Stomach (tissue), 9 donors: ENCODE data around the gene RGMB. TPM values are rescaled to one million over a fixed set of nuclear protein-coding genes. Genes with fewer than 3 reads are reported as not detected.

Experiments
- DNase-seq, 2 donors: peaks; one replicate each; pipeline versions ENCODE4 v3.0.0 to v3.0.0-alpha.2; 2013 to 2019
- H3K27ac ChIP-seq, 5 donors: fragments of 200-600 bp in 4 of 5; sonication (generic) in 4 of 5; one replicate each; pipeline ENCODE4 v1.5.1; 2013 to 2019; ENCODE audit warnings: mild to moderate bottlenecking in 1 of 5, moderate library complexity in 1 of 5
- H3K27me3 ChIP-seq, 3 donors: fragments of 200-600 bp; sonication (generic); one replicate each; pipeline ENCODE4 v1.5.1; 2017 to 2019; ENCODE audit warnings: mixed run types in 1 of 3
- H3K36me3 ChIP-seq, 4 donors: fragments of 200-600 bp; sonication (generic); 1 replicate in 3 of 4; 2 replicates in 1 of 4; pipeline ENCODE4 v1.5.1; 2016 to 2019
- H3K4me1 ChIP-seq, 4 donors: fragments of 200-600 bp; sonication (generic); one replicate each; pipeline ENCODE4 v1.5.1; 2016 to 2019
- H3K4me3 ChIP-seq, 4 donors: fragments of 200-600 bp; sonication (generic) in 3 of 4; one replicate each; pipeline ENCODE4 v1.5.1; 2016 to 2019; ENCODE audit warnings: mild to moderate bottlenecking in 1 of 4
- H3K9me3 ChIP-seq, 4 donors: fragments of 200-600 bp; sonication (generic); one replicate each; pipeline ENCODE4 v1.5.1; 2016 to 2019
- CTCF ChIP-seq, 7 experiments: fragments of 450-650 bp in 4 of 7; fragments of 200-600 bp in 3 of 7; sonication (generic) in 3 of 7; IDR thresholded peaks; one replicate each; pipeline ENCODE4 v1.5.1; 2016 to 2019; ENCODE audit warnings: antibody characterized with exemption in 7 of 7, control low read depth in 2 of 7, mild to moderate bottlenecking in 1 of 7
- EP300 ChIP-seq: sonication (generic); formaldehyde crosslinking; IDR thresholded peaks from one replicate; pipeline ENCODE4 v1.6.1; 2017; ENCODE audit warnings: antibody characterized with exemption
- POLR2A ChIP-seq, 4 donors: fragments of 450-650 bp; IDR thresholded peaks; one replicate each; pipeline ENCODE4 v1.6.1; 2016; ENCODE audit warnings: antibody characterized with exemption in 4 of 4, control low read depth in 2 of 4, mild to moderate bottlenecking in 1 of 4, moderate library complexity in 1 of 4
- POLR2AphosphoS5 ChIP-seq, 3 donors: sonication (generic); formaldehyde crosslinking; IDR thresholded peaks; one replicate each; pipeline ENCODE4 v1.6.1; 2016; ENCODE audit warnings: antibody characterized with exemption in 3 of 3
- WGBS, 5 donors: extraction: QIAGEN DNeasy Blood & Tissue Kit in 3 of 5; methylation state at CpG; one replicate each; pipeline versions ENCODE4 v1.1.5 to v1.1.7; 2013 to 2018; 5-methylcytosine and 5-hydroxymethylcytosine counted together
- intact Hi-C: fragments of 100-400 bp; cut with DNase I; formaldehyde crosslinking; loops from one replicate; pipeline ENCODE4 v1.15.1; 2023; ENCODE audit warnings: low total_unique reads
- polyA plus RNA-seq, 3 donors: library from polyadenylated mRNA; stranded (reverse); fragments of 200-250 nt; gene quantifications; one replicate each; pipeline ENCODE4 v1.2.3, GENCODE V29; 2013
- total RNA-seq, 5 donors: library from RNA; depleted of rRNA; stranded (reverse); fragments of >200 nt; gene quantifications; one replicate each; pipeline versions ENCODE4 v1.1.0 to v1.2.3, GENCODE V29; 2014 to 2016
- donor health status: healthy with polysubstance abuse.
- donor health status: Bipolar disorder and iron deficiency.
- donor health status: healthy.

RGMB gene
- total and polyA plus RNA-seq, 8 donors: 8.4 to 215 (median 50.1) TPM

DNA sequence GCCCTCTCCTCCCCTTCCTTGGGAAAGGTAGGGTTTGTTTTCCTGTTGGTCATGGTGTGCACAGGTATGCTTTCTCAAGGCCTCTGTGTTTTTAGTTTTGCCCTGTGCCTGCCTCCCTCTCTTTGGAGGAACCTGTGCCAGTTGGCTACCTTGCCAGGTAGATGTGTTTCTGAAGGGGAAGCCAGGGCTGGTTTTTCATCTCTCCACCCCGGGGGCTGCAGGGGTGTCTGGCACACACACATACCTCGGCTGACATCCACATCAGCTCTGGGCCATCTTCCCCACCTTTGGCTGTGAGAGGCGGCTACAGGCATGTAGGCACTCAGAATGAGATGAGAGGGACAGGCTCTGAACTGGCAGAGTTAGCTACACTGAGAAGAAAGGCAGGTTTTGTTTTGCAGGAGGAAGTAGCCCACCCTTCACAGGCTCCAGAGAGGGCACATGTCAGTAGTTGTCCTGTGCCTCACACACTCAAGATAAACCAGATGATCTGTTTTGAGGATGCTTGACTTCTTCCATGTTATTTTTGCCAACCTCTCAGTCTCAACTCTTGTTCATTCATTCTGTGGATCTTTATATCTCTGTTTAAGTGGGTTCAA is 9.7 kb downstream of the RGMB start:
- intact Hi-C loops: no loop called here
- 14 to 65% (median 44%) methylated on average over 1 to 3 of the region's 3 CpGs for WGBS, 5 donors
- H3K4me3 ChIP-seq: no peak overlapping the region
- DNase-seq: no peak
- H3K4me1 ChIP-seq: peaks cover 60 to 98% (median 85%) of the 10 kb centered on the region in 4 donors
- peaks cover 3 to 35% (median 27%) of the 10 kb centered on the region in 4 donors for H3K36me3 ChIP-seq
- H3K27me3 ChIP-seq: no peaks in the 10 kb centered on the region
- no peak for TF ChIP-seq POLR2AphosphoS5 (IDR thresholded peaks at IDR 0.05)
- TF ChIP-seq POLR2A (IDR thresholded peaks at IDR 0.05): no peak
- TF ChIP-seq CTCF (IDR thresholded peaks at IDR 0.05): no peak
- TF ChIP-seq EP300: no peak
- H3K9me3 ChIP-seq: no peaks in the 10 kb centered on the region
- peak overlapping the region in 3 of 5 donors; percentile 10 to 17 (median 17) for H3K27ac ChIP-seq

GRCh38 chr5:98784411-98784810 is 10.9 kb downstream of the RGMB start:
- TF ChIP-seq POLR2AphosphoS5 (IDR thresholded peaks at IDR 0.05) (no peak), POLR2A (IDR thresholded peaks at IDR 0.05) (no peak), EP300 (no peak)
- H3K27ac ChIP-seq: peak overlapping the region in 1 of 5 donors; percentile 68
- H3K4me1 ChIP-seq: peaks cover 71 to 98% (median 87%) of the 10 kb centered on the region in 4 donors
- H3K27me3 ChIP-seq: no peaks in the 10 kb centered on the region
- intact Hi-C loops: no loop called here
- no peak for DNase-seq
- peaks cover 3 to 36% (median 27%) of the 10 kb centered on the region in 4 donors for H3K36me3 ChIP-seq
- H3K4me3 ChIP-seq: no peak overlapping the region
- H3K9me3 ChIP-seq: no peaks in the 10 kb centered on the region

DNA sequence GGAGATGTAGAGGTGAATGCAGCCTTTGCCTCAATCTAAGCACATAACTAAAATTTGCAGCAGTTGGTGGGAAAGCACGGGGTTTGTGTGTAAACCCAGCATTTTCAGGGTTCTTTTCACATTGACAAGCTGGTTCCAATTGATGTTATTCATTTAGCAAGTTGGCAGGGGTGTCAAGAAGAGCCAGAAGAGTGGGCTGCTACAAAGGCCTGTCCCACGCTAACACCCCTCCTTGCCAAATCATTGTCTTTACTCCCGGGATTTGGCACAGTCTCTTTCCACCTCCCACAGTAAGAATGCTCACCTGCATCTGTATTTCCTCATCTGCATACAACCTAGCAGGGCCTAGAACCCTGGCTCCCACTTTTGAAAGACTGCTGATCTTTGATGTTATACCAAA is 11.8 kb downstream of the RGMB start:
- intact Hi-C loops: no loop called here
- H3K27ac ChIP-seq: peak overlapping the region in 4 of 5 donors; percentile 24 to 70 (median 60)
- H3K4me3 ChIP-seq: no peak overlapping the region
- WGBS, 5 donors: 24 to 53% (median 33%) methylated on average over 3 of the region's 3 CpGs
- H3K36me3 ChIP-seq: peaks cover 3 to 32% (median 18%) of the 10 kb centered on the region in 4 donors
- TF ChIP-seq POLR2AphosphoS5 (IDR thresholded peaks at IDR 0.05) (no peak), EP300 (no peak), POLR2A (IDR thresholded peaks at IDR 0.05) (no peak)
- DNase-seq: no peak
- H3K4me1 ChIP-seq: peaks cover 66 to 98% (median 83%) of the 10 kb centered on the region in 4 donors
- H3K9me3 ChIP-seq: no peaks in the 10 kb centered on the region
- H3K27me3 ChIP-seq: no peaks in the 10 kb centered on the region

DNA sequence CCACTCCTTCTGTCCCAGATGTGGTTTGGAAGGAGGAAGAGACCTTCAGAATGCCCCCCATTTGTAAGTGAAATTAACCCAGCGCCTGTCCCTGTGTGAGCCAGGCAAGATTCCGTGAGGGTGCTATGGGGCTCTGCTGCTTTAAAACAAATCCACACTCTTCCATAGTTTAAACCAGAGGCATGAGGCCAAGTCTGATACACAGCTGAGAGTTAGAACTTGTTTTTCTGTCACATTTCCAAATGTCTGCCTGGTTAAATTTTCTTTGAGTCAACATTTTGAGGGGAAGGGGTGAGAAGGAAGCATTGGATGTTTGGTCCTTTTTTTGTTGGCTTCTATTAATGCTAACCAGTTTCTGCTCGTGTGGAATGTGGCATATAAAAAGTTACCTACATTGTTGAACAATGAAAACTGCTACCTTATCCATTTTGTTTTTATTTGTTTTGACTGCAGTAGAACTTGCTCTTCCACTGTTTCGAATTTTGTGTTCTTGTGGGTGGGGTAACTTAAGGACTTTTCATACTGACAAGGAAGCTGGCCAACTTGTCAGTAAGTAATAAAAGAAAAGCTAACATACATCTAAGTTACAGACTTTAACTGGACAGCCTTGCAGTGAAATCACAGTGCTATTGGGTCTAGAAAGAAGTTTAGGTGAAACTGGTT is 12.9 kb downstream of the RGMB start:
- Histone ChIP-seq H3K27ac (peak overlapping the region; percentile 25 to 76 (median 68)), H3K9me3 (no peaks in the 10 kb centered on the region), H3K36me3 (peaks cover 3 to 24% (median 11%) of the 10 kb centered on the region in 4 donors), H3K27me3 (no peaks in the 10 kb centered on the region), H3K4me3 (peak overlapping the region in 1 of 4 donors; percentile 20), H3K4me1 (peaks cover 60 to 97% (median 80%) of the 10 kb centered on the region in 4 donors)
- intact Hi-C loops: no loop called here
- TF ChIP-seq CTCF (IDR thresholded peaks at IDR 0.05) (no peak), POLR2A (IDR thresholded peaks at IDR 0.05) (no peak), POLR2AphosphoS5 (IDR thresholded peaks at IDR 0.05) (no peak), EP300 (no peak)
- peak in 1 of 2 donors; percentile 60 for DNase-seq
- 20 to 30% (median 26%) methylated on average over 4 of the region's 4 CpGs for WGBS, 5 donors

DNA sequence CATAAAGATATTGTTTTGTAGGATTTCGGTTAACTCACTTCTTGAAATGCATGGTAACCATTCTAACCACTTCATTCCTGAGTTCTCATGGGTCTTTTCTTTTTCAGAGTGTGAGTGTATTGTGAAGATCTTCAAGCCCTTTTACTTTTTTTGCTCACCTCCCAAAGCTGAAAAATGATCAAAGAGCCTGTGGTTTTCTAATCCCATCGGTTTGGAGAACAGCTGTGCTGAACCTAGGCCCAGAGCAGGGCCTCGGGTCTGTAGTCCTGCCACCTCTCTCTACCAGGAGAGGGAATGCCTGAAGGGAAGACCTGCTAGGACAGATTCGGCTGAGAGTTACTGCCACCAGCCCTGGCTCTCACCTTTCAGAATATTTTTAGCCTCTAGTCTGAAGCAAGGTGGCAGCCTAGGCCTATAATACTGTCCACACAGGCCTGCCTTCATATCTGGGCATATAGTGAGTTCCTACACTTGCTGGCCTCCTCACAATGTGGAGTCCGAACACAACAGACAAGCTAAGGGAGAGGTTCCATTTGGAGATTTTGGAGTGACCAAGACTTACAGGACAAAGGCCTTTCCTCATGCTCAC is 13.8 kb downstream of the RGMB start:
- H3K9me3 ChIP-seq: no peaks in the 10 kb centered on the region
- 27 to 47% (median 40%) methylated on average over 5 of the region's 5 CpGs for WGBS, 5 donors
- DNase-seq: no peak
- H3K4me1 ChIP-seq: peaks cover 60 to 100% (median 82%) of the 10 kb centered on the region in 4 donors
- H3K4me3 ChIP-seq: no peak overlapping the region
- H3K27me3 ChIP-seq: no peaks in the 10 kb centered on the region
- peak overlapping the region; percentile 41 to 70 (median 52) for H3K27ac ChIP-seq
- no peak for TF ChIP-seq CTCF (IDR thresholded peaks at IDR 0.05)
- no peak for TF ChIP-seq POLR2AphosphoS5 (IDR thresholded peaks at IDR 0.05)
- no peak for TF ChIP-seq POLR2A (IDR thresholded peaks at IDR 0.05)
- no peak for TF ChIP-seq EP300
- intact Hi-C loops: no loop called here
- H3K36me3 ChIP-seq: peaks cover 3 to 19% (median 10%) of the 10 kb centered on the region in 4 donors
